Smooth muscle cell (in vitro differentiated cells): ENCODE measurements around the gene VAV3. TPM values are rescaled to one million over a fixed set of nuclear protein-coding genes. Genes with fewer than 3 reads are reported as not detected.

Experiments
- DNase-seq: peaks from one replicate; lab custom pipeline; 2025; ENCODE audit not compliant: unreplicated experiment; lab: John Stamatoyannopoulos, UW
- H2AFZ ChIP-seq: fragments of 200-600 bp; sonication (generic); 2 replicates; pipeline ENCODE4 v1.6.0; 2016; ENCODE audit warnings: antibody characterized with exemption, low read depth, mild to moderate bottlenecking
- H3F3A ChIP-seq: fragments of 200-600 bp; sonication (generic); 2 replicates; pipeline ENCODE4 v1.6.0; 2017; ENCODE audit warnings: antibody characterized with exemption, low read depth
- H3K27ac ChIP-seq: fragments of 200-600 bp; sonication (generic); 2 replicates; pipeline ENCODE4 v1.5.1; 2016; ENCODE audit warnings: low read depth, mild to moderate bottlenecking
- H3K27me3 ChIP-seq: fragments of 200-600 bp; sonication (generic); 2 replicates; pipeline ENCODE4 v1.6.1; 2016; ENCODE audit warnings: low read depth, mild to moderate bottlenecking
- H3K36me3 ChIP-seq: fragments of 200-600 bp; sonication (generic); 2 replicates; pipeline ENCODE4 v1.5.1; 2016; ENCODE audit warnings: low read depth
- H3K4me1 ChIP-seq: fragments of 200-600 bp; sonication (generic); 2 replicates; pipeline ENCODE4 v1.5.1; 2016; ENCODE audit warnings: low read depth
- H3K4me2 ChIP-seq: fragments of 200-600 bp; sonication (generic); 2 replicates; pipeline ENCODE4 v1.6.0; 2016; ENCODE audit warnings: mild to moderate bottlenecking
- H3K4me3 ChIP-seq: fragments of 200-600 bp; sonication (generic); 2 replicates; pipeline ENCODE4 v1.5.1; 2016; ENCODE audit warnings: mild to moderate bottlenecking
- H3K79me2 ChIP-seq: fragments of 200-600 bp; sonication (generic); 2 replicates; pipeline ENCODE4 v1.6.0; 2016; ENCODE audit warnings: low read depth, mild to moderate bottlenecking
- H3K9ac ChIP-seq: fragments of 200-600 bp; sonication (generic); 2 replicates; pipeline ENCODE4 v1.6.0; 2016; ENCODE audit warnings: low read depth
- H3K9me3 ChIP-seq: fragments of 200-600 bp; sonication (generic); replicated peaks from 2 replicates; pipeline ENCODE4 v1.5.1; 2016; ENCODE audit warnings: low read depth
- H4K20me1 ChIP-seq: fragments of 200-600 bp; sonication (generic); 2 replicates; pipeline ENCODE4 v1.6.0; 2016; ENCODE audit warnings: low read depth
- CTCF ChIP-seq: fragments of 200-600 bp; sonication (generic); IDR thresholded peaks from 2 replicates; pipeline ENCODE4 v1.5.1; 2017; ENCODE audit warnings: borderline replicate concordance, mild to moderate bottlenecking, antibody characterized with exemption; ENCODE audit not compliant: insufficient read depth, poor library complexity, severe bottlenecking
- WGBS: methylation state at CpG from one replicate; pipeline ENCODE4 v1.1.7; 2016; ENCODE audit warnings: low lambda C conversion rate; 5-methylcytosine and 5-hydroxymethylcytosine counted together
- polyA plus RNA-seq: library from polyadenylated mRNA; unstranded; fragments of >200 nt; fragmentation: Nextera tagmentation; extraction: Ambion mirVana; gene quantifications from 2 replicates; pipeline ENCODE4 v1.2.1, GENCODE V29; 2016
- total RNA-seq: library from RNA; depleted of rRNA; stranded (reverse); fragments of >200 nt; gene quantifications from 2 replicates; pipeline ENCODE4 v1.2.3, GENCODE V29; 2014

VAV3 gene
- total and polyA plus RNA-seq, 2 experiments from 2014 or later, result 0.62 to 10.1 TPM

GRCh38 chr1:107950464-107950863 lies 14.5 kb downstream of the VAV3 start:
- Histone ChIP-seq H3K4me1 (no peaks in the 10 kb centered on the region), H2AFZ (no peak overlapping the region), H3K9ac (no peak overlapping the region), H3K27me3 (no peaks in the 10 kb centered on the region), H3K27ac (no peak overlapping the region), H3K36me3 (no peaks in the 10 kb centered on the region), H3K4me3 (no peak overlapping the region), H4K20me1 (no peaks in the 10 kb centered on the region), H3K9me3 (no peaks in the 10 kb centered on the region), H3K4me2 (no peak overlapping the region), H3F3A (no peaks in the 10 kb centered on the region), H3K79me2 (no peaks in the 10 kb centered on the region)
- no peak for DNase-seq
- no peak for TF ChIP-seq CTCF
- WGBS, result 97% methylated on average over 3 of the region's 3 CpGs

- H3K4me1 ChIP-seq, result no peaks in the 10 kb centered on the region
- no peak overlapping the region for H3K9ac ChIP-seq
- no peaks in the 10 kb centered on the region for H3K27me3 ChIP-seq
- no peaks in the 10 kb centered on the region for H3K36me3 ChIP-seq
- no peak overlapping the region for H2AFZ ChIP-seq
- TF ChIP-seq CTCF, result no peak
- H3K4me2 ChIP-seq, result no peak overlapping the region
- no peak overlapping the region for H3K4me3 ChIP-seq
- H4K20me1 ChIP-seq, result no peaks in the 10 kb centered on the region
- no peak overlapping the region for H3K27ac ChIP-seq
- H3F3A ChIP-seq, result no peaks in the 10 kb centered on the region
- no peak for DNase-seq
- WGBS, result 87% methylated on average over 3 of the region's 3 CpGs
- no peaks in the 10 kb centered on the region for H3K9me3 ChIP-seq
- no peaks in the 10 kb centered on the region for H3K79me2 ChIP-seq
These were observed 15.3 kb downstream of the VAV3 start for GRCh38 chr1:107949467-107950253.

GRCh38 chr1:107946794-107947193 lies 18.2 kb downstream of the VAV3 start:
- H3K27ac ChIP-seq, result no peak overlapping the region
- H3K4me3 ChIP-seq, result no peak overlapping the region
- no peaks in the 10 kb centered on the region for H3F3A ChIP-seq
- DNase-seq, result no peak
- H3K36me3 ChIP-seq, result no peaks in the 10 kb centered on the region
- no peaks in the 10 kb centered on the region for H3K79me2 ChIP-seq
- H3K27me3 ChIP-seq, result no peaks in the 10 kb centered on the region
- no peak overlapping the region for H3K9ac ChIP-seq
- H3K9me3 ChIP-seq, result no peaks in the 10 kb centered on the region
- H3K4me1 ChIP-seq, result no peaks in the 10 kb centered on the region
- H4K20me1 ChIP-seq, result no peaks in the 10 kb centered on the region
- H2AFZ ChIP-seq, result no peak overlapping the region
- no peak overlapping the region for H3K4me2 ChIP-seq
- no peak for TF ChIP-seq CTCF

- no peak for DNase-seq
- no peaks in the 10 kb centered on the region for H3K27me3 ChIP-seq
- no peaks in the 10 kb centered on the region for H3K36me3 ChIP-seq
- no peaks in the 10 kb centered on the region for H4K20me1 ChIP-seq
- H3K4me3 ChIP-seq, result no peak overlapping the region
- H3K9ac ChIP-seq, result no peak overlapping the region
- H3K9me3 ChIP-seq, result no peaks in the 10 kb centered on the region
- no peak overlapping the region for H2AFZ ChIP-seq
- H3F3A ChIP-seq, result no peaks in the 10 kb centered on the region
- 92% methylated on average over 4 of the region's 4 CpGs for WGBS
- no peaks in the 10 kb centered on the region for H3K4me1 ChIP-seq
- no peaks in the 10 kb centered on the region for H3K79me2 ChIP-seq
- no peak overlapping the region for H3K4me2 ChIP-seq
- TF ChIP-seq CTCF, result no peak
- no peak overlapping the region for H3K27ac ChIP-seq
These were observed 21.3 kb downstream of the VAV3 start for GRCh38 chr1:107943694-107944093.
